Stimulated activated naive CD8-positive, alpha-beta T cell treated with anti-CD3 and anti-CD28 coated beads, Interleukin-15, Interleukin-2, amounts not matched to agents 100 ng/mL and 50 ng/mL, for 24 hours (primary cell): ENCODE measurements around the gene RASA2.

Experiments used
- H3K27ac Mint-ChIP-seq: one replicate; pipeline ENCODE4 v1.8.0; 2021; ENCODE audit warnings: mild to moderate bottlenecking, mixed read lengths
- H3K27me3 Mint-ChIP-seq: one replicate; pipeline ENCODE4 v1.8.0; 2021; ENCODE audit warnings: mixed read lengths
- H3K36me3 Mint-ChIP-seq: one replicate; pipeline ENCODE4 v1.8.0; 2021; ENCODE audit warnings: low read depth, mixed read lengths
- H3K4me1 Mint-ChIP-seq: one replicate; pipeline ENCODE4 v1.8.0; 2021; ENCODE audit warnings: low read depth, mixed read lengths
- H3K4me3 Mint-ChIP-seq: one replicate; pipeline ENCODE4 v1.8.0; 2021; ENCODE audit warnings: mild to moderate bottlenecking, mixed read lengths
- H3K9me3 Mint-ChIP-seq: one replicate; pipeline ENCODE4 v1.8.0; 2021; ENCODE audit warnings: mixed read lengths

The RASA2 gene

DNA sequence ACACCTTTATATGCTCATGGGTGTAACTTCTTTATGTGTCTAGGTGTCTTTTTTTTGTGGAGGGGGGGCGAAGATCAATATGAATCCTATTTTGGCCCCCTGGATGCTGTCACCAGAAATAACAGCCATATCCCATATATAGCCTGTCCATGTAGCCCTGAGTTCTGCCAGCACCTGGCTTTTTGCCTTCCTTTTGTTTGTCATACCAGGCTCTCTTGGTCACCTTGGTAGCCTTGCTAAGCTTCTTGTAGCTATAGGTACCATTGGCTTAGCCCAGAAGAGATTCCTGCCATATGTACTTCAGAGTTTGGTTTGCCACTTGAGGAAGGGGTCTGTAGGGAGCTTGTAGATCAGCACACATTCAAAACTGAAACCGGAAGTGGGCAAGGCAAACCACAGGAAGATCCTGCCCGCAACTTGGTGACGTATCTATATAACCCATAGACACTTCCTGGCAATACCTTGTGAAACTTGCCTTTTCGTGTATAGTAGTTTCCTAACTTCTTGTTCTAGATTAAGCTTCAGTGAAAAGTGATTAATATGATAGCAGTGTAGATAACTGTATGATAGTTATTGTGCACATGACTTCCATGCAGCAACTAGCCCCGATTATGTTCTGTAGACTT, 11.9 kb downstream of the RASA2 start:
- Mint-ChIP-seq H3K27ac (peak overlapping the region; percentile 94), H3K27me3 (no peaks in the 10 kb centered on the region), H3K36me3 (peaks cover 31% of the 10 kb centered on the region), H3K4me1 (peaks cover 35% of the 10 kb centered on the region), H3K4me3 (peak overlapping the region; percentile 67), H3K9me3 (no peaks in the 10 kb centered on the region)

GRCh38 chr3:141499284-141499683, 12.5 kb downstream of the RASA2 start:
- H3K4me3 Mint-ChIP-seq, result peak overlapping the region; percentile 67
- peaks cover 27% of the 10 kb centered on the region for H3K36me3 Mint-ChIP-seq
- no peaks in the 10 kb centered on the region for H3K9me3 Mint-ChIP-seq
- H3K27ac Mint-ChIP-seq, result peak overlapping the region; percentile 94
- peaks cover 30% of the 10 kb centered on the region for H3K4me1 Mint-ChIP-seq
- no peaks in the 10 kb centered on the region for H3K27me3 Mint-ChIP-seq

GRCh38 chr3:141499965-141500364, 13.1 kb downstream of the RASA2 start:
- Mint-ChIP-seq H3K36me3 (peaks cover 22% of the 10 kb centered on the region), H3K27me3 (no peaks in the 10 kb centered on the region), H3K4me1 (peaks cover 23% of the 10 kb centered on the region), H3K4me3 (peak overlapping the region; percentile 67), H3K27ac (peak overlapping the region; percentile 94), H3K9me3 (no peaks in the 10 kb centered on the region)

GRCh38 chr3:141500397-141500796, 13.6 kb downstream of the RASA2 start:
- peak overlapping the region; percentile 94 for H3K27ac Mint-ChIP-seq
- H3K4me3 Mint-ChIP-seq, result peak overlapping the region; percentile 67
- peaks cover 18% of the 10 kb centered on the region for H3K36me3 Mint-ChIP-seq
- H3K4me1 Mint-ChIP-seq, result peaks cover 18% of the 10 kb centered on the region
- H3K27me3 Mint-ChIP-seq, result no peaks in the 10 kb centered on the region
- H3K9me3 Mint-ChIP-seq, result no peaks in the 10 kb centered on the region

GRCh38 chr3:141505166-141505565, 18.3 kb downstream of the RASA2 start:
- Mint-ChIP-seq H3K27me3 (no peaks in the 10 kb centered on the region), H3K4me3 (no peak overlapping the region), H3K36me3 (peaks cover 16% of the 10 kb centered on the region), H3K9me3 (no peaks in the 10 kb centered on the region), H3K4me1 (peaks cover 33% of the 10 kb centered on the region), H3K27ac (no peak overlapping the region)

- Mint-ChIP-seq H3K4me3 (no peak overlapping the region), H3K27ac (no peak overlapping the region), H3K9me3 (peaks cover 8% of the 10 kb centered on the region), H3K36me3 (peaks cover 25% of the 10 kb centered on the region), H3K27me3 (no peaks in the 10 kb centered on the region), H3K4me1 (peaks cover 42% of the 10 kb centered on the region)
Measured at GRCh38 chr3:141506071-141506470, 19.2 kb downstream of the RASA2 start.

DNA sequence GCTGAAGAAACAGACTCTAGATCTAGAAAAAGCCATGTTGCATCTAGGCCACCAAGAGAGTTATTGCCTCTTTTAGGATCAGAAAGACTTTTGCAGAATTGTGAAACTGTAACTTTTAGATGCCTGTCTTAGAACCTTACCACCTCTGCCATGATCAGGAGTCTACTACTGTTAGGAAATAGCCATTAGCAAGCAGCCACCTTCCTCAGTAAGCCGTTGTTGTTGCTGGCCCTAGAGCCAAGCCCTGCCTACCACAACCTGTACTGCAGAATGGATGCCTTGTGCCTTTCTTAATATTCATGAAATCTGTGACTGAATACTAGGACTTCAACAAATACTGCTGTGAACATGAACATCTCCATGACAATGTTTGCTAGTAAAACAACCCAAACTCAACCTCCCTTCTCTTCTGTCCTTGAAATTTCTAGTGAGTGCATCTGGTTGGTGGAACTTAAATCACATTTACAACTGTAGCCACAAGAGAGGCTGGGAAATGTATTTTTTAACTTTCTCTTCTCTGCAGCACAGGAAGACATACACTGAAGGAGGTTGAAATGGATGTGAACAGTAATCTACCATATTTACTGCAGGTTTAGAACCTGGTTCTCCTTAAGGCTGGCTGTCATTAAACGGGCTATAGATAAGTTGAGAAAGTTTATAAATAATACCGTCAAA, 20.7 kb downstream of the RASA2 start:
- Mint-ChIP-seq H3K27me3 (no peaks in the 10 kb centered on the region), H3K4me3 (no peak overlapping the region), H3K36me3 (peaks cover 38% of the 10 kb centered on the region), H3K9me3 (peaks cover 11% of the 10 kb centered on the region), H3K4me1 (peaks cover 54% of the 10 kb centered on the region), H3K27ac (peak overlapping the region; percentile 31)

- H3K27ac Mint-ChIP-seq, result peak overlapping the region; percentile 54
- no peak overlapping the region for H3K4me3 Mint-ChIP-seq
- H3K27me3 Mint-ChIP-seq, result no peaks in the 10 kb centered on the region
- peaks cover 11% of the 10 kb centered on the region for H3K9me3 Mint-ChIP-seq
- H3K36me3 Mint-ChIP-seq, result peaks cover 43% of the 10 kb centered on the region
- peaks cover 59% of the 10 kb centered on the region for H3K4me1 Mint-ChIP-seq
Measured at GRCh38 chr3:141508067-141508436, 21.2 kb downstream of the RASA2 start.

DNA sequence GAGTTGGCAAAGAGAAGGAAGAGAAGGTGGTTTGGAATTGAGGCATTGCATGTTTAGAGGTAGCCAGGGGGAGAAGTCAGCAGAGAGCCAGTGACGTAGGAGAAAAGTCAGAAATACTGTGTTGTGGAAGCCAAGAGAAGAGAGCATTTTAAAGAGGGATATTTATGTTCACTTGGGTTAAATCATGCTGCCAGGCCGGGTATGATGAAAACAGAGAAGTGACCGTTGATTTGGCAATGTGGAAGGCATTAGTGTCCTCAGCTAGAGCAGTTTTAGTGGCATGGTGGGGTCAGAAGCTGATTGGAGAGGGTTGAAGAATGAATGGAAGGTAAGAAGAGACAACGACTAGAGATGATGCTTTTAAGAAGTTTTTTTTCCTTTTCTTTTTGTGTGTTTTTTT, 24.5 kb downstream of the RASA2 start:
- Mint-ChIP-seq H3K27ac (peak overlapping the region; percentile 23), H3K27me3 (no peaks in the 10 kb centered on the region), H3K4me1 (peaks cover 73% of the 10 kb centered on the region), H3K4me3 (no peak overlapping the region), H3K9me3 (peaks cover 12% of the 10 kb centered on the region), H3K36me3 (peaks cover 73% of the 10 kb centered on the region)

- Mint-ChIP-seq H3K27ac (no peak overlapping the region), H3K4me1 (peaks cover 59% of the 10 kb centered on the region)
Measured at GRCh38 chr3:141514382-141514781, 27.6 kb downstream of the RASA2 start.

DNA sequence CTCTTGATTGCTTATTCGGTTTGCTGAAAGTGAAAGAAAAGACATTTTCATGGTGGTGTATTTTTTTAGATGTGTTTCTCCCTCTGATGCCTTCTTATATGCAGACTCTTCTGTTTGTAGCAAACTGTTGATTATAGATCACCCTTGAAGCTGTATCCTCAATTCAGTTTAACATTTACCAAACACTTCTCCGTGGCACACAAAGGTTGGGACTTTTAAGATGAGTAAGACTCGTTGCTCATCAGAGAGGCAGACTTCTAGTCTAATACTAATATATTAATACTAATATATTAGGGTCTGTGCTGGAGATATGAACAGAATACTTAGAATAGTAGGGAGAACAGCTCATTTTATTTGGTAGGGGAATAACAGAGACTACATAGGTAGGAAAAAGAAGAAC, 32.8 kb downstream of the RASA2 start:
- peaks cover 66% of the 10 kb centered on the region for H3K36me3 Mint-ChIP-seq

More at GRCh38 chr3:141514382-141514781, 27.6 kb downstream of the RASA2 start:
- Mint-ChIP-seq H3K4me3 (no peak overlapping the region), H3K36me3 (peaks cover 90% of the 10 kb centered on the region), H3K9me3 (peaks cover 18% of the 10 kb centered on the region), H3K27me3 (no peaks in the 10 kb centered on the region)

DNA sequence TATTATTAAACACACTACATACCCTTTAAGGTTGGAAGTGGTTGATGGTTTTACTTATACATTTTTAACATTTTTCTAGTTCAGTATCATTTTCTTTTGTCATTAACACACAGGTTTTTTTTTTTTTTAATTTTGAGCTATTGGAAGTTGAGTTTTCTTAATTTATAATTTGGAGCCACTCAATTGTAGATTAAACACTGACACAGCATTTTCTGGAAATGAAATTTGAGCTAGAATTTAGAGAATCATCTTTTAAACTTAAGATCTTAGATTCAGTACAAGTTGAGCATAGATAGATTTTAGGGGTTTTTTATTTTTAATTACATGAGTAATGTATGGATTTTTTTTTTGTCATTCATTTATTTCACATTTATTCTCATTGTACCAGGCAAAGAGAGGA, 35.0 kb downstream of the RASA2 start:
- Mint-ChIP-seq H3K27ac (peak overlapping the region; percentile 4), H3K4me3 (no peak overlapping the region), H3K4me1 (peaks cover 78% of the 10 kb centered on the region), H3K9me3 (peaks cover 4% of the 10 kb centered on the region), H3K36me3 (peaks cover 56% of the 10 kb centered on the region), H3K27me3 (no peaks in the 10 kb centered on the region)

More for the DNA sequence above, 32.8 kb downstream of the RASA2 start:
- H3K27ac Mint-ChIP-seq, result peak overlapping the region; percentile 54
- peaks cover 61% of the 10 kb centered on the region for H3K4me1 Mint-ChIP-seq
- no peak overlapping the region for H3K4me3 Mint-ChIP-seq
- peaks cover 8% of the 10 kb centered on the region for H3K9me3 Mint-ChIP-seq
- H3K27me3 Mint-ChIP-seq, result no peaks in the 10 kb centered on the region

GRCh38 chr3:141523615-141524375, 37.0 kb downstream of the RASA2 start:
- Mint-ChIP-seq H3K9me3 (no peaks in the 10 kb centered on the region), H3K4me3 (no peak overlapping the region), H3K27ac (peak overlapping the region; percentile 11), H3K36me3 (peaks cover 37% of the 10 kb centered on the region), H3K4me1 (peaks cover 90% of the 10 kb centered on the region), H3K27me3 (no peaks in the 10 kb centered on the region)

- Mint-ChIP-seq H3K4me1 (peaks cover 91% of the 10 kb centered on the region), H3K36me3 (peaks cover 28% of the 10 kb centered on the region), H3K4me3 (no peak overlapping the region), H3K27me3 (no peaks in the 10 kb centered on the region), H3K9me3 (no peaks in the 10 kb centered on the region), H3K27ac (peak overlapping the region; percentile 67)
Measured at GRCh38 chr3:141524988-141525387, 38.2 kb downstream of the RASA2 start.

DNA sequence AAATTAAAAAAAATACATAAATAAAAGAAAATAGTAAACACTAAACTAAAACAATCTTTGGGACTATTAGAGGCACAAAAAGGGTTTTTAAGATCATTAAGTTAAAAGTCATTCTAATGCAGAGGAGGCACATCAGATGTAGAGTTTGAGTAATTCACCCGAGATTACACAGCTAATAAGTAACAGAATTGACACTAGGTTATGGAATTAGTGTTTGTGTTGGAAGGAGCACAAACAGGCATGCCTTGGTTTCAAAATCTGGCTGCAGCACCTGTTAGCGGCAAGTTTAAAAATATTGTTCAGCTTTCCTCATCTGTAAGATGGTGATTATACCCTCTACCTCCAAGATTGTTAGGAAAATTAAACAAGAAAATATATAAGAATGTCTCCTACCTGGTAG, 39.0 kb downstream of the RASA2 start:
- peaks cover 34% of the 10 kb centered on the region for H3K36me3 Mint-ChIP-seq
- H3K9me3 Mint-ChIP-seq, result no peaks in the 10 kb centered on the region
- H3K4me3 Mint-ChIP-seq, result no peak overlapping the region
- peaks cover 93% of the 10 kb centered on the region for H3K4me1 Mint-ChIP-seq
- H3K27me3 Mint-ChIP-seq, result no peaks in the 10 kb centered on the region
- H3K27ac Mint-ChIP-seq, result no peak overlapping the region
